ENCODE data around the gene DROSHA. TPM values are rescaled to one million over a fixed set of nuclear protein-coding genes. Genes with fewer than 3 reads are reported as not detected.

Gene DROSHA
- polyA plus RNA-seq, 3 donors, result 82.7 to 96.2 (median 96.0) TPM

DNA sequence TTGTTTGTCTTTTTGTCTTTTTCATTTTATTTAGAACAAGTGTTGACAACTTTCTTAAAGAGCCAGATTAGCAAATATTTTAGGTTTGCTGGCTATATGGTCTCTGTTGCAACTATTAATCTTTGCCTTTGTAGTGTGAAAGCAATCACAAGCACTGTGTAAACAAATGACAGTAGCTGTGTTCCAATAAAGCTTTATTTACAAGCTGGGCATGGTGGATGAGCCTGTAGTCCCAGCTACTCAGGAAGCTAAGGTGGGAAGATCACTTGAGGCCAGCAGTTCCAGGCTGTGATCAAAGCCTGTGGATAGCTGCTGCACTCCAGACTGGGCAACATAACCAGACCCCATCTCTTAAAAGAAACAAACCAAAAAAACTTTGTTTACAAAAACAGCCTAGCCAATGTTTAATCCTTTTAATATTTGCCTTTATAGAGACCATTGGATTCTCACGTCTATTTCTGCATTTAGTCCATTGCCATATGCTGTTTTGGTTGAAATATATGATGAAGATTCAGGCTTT, 2.7 kb upstream of the DROSHA start:
- no peak for DNase-seq (ENCODE audit: low read depth in 3 of 3, low spot score in 2 of 3)

DNA sequence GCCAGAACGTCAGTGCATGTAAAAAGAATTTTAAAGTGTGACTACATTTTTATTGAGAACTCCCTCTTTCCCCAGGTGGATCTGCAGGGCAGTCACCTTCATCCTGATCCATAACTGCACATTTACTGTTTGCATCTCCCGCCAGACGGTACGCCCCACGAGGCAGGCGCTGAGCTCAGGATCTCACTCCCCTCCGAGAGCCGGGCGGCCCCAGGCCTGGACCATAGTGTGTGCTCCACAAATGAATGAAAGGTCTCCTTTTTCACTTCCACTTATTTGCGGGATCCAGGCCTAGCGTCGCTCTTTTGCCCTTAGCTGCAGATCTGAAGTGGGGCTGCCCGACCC, 378 bp downstream of the DROSHA start:
- no peak for DNase-seq (ENCODE audit: low read depth in 3 of 3, low spot score in 2 of 3)

DNA sequence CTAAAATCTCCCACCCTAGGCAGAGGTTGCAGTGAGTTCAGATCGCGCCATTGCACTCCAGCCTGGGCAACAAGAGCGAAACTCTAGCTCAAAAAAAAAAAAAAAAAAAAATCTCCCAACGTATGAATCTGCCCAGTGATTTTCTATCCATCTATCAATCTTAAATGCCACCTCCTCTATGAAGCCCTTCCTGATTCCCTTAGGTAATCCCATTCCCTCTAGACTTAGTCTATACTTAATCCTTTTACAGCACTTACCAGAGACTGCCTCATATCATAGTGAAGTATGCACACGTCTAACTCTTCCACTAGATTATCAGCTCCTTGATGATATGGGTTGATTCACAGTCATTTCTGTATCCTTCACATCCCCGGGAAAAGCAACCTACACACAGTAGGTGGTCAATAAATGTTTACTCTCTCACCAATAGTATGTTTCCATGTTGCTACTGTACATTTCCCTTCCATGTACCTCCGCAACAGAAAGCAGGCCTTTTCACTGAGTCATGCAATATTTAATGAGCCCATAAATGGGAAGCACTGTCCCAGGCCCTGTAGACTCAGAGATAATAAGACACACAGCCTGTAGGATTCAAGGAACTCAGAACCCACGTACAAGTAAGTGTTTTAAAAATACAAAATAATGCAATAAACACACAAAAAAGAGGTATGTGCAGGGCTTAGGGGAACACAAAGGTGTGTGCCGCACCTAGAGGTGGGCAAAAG, 1.2 kb downstream of the DROSHA start:
- no peak for DNase-seq (ENCODE audit: low read depth in 3 of 3, low spot score in 2 of 3)

DNA sequence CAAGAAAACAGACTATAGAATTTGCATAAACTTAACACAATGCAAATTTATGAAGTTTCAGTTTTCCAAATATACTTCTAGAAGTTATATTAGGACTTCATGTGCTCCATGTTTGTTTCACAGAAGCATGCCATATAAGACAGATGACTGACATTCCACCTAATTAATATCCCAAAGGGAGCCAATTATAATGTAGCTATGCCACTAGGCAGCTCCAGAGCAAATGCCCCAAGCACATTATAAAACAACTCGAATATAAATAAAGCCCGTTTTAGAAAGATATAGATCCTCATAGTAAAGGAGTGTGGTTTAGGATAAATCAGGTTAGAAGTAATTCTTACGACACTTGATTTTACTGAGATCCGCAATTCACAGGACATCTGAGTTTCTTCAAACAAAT, 8.9 kb downstream of the DROSHA start:
- DNase-seq (ENCODE audit: low read depth in 3 of 3, low spot score in 2 of 3), result no peak

DNA sequence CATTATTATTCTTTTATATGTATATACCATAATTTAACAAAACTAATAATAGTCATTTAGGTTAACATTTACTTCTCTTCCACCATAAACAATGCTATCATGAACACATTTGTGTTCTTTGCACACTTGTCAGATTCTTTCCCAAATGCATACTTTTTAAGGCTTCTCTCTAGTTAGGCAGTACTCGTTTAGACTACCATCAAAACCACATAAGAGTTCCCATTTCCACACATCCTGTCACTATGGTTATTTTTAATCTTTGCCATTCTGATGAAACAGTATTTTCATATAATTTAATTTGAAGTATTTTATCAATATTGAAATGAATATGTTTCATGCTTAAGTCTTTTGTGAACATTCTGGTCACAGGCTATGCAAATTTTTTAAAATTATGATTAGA, 15.1 kb downstream of the DROSHA start:
- DNase-seq (ENCODE audit: low read depth in 3 of 3, low spot score in 2 of 3), result no peak

DNA sequence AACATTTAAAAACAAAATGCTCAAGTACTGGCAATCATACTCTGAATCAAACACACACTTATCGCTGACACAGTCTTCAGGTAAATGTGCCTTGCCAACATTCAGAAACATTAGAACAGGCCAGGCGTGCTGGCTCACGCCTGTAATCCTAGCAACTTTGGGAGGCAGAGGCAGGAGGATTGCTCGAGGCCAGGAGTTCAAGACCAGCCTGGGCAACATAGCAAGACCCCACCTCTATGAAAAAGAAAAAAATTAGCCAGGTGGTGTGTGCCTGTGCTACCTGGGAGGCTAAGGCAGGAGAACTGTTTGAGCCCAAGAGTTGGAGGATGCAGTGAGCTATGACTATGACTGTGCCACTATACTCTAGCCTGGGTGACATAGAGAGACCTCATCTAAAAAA, 20.6 kb downstream of the DROSHA start:
- DNase-seq (ENCODE audit: low read depth in 3 of 3, low spot score in 2 of 3), result no peak

DNA sequence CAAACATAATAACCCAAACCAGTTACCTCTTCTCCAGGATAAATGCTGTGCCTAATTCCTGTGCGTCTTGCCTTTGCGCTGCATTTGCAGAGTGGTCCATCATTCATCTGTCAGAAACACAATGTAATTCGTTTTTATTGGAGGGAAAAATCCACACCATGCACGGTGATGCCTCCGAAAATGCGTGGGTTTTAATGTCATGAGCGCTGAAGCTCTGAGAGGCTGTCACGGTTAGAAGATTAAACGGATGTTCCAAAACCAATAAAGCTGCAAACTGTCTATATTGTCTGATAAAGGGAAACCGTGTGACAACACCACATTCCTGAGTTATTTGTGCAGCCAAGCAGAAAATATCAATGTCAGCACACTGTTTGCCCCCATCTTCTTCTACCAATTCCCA, 27.4 kb downstream of the DROSHA start:
- no peak for DNase-seq (ENCODE audit: low read depth in 3 of 3, low spot score in 2 of 3)

DNA sequence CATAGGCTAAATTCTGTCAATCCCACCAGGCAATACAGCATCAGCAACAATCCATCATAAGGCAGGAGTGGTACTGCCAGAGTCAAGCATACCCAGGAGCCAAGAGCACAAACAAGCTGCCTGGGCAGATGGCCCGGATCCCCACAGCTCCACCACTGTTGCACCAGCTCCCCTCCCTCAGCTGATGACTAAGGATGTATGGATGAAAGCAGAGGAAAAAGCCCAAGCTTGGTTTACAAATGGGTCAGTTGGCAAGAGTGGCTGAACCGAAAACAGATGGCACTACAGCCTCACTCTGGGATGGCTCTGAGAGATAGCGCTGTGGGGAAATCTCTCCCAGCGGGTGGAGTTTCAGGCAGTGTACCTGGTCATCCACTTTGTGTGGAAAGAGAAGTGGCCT, 29.4 kb downstream of the DROSHA start:
- DNase-seq (ENCODE audit: low read depth in 3 of 3, low spot score in 2 of 3), result no peak

DNA sequence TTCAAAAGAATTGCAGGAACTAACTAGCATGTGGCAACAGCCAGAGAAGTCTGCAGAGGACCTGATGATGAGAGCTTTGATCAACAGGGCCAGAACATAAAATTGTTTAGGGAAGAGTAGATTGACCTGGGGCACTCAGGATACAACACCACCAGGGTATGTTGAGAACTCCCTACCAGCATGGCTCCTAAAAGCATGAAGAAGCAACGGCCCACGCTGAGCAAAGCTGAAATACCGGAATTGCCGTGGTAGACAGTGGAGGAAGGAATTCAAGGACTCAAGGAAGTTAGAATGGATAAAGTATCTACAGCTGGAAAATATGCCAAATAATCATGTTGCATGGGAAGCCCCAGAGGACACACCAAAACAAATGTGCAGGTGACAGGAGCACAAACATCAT, 31.6 kb downstream of the DROSHA start:
- no peak for DNase-seq (ENCODE audit: low read depth in 3 of 3, low spot score in 2 of 3)

DNA sequence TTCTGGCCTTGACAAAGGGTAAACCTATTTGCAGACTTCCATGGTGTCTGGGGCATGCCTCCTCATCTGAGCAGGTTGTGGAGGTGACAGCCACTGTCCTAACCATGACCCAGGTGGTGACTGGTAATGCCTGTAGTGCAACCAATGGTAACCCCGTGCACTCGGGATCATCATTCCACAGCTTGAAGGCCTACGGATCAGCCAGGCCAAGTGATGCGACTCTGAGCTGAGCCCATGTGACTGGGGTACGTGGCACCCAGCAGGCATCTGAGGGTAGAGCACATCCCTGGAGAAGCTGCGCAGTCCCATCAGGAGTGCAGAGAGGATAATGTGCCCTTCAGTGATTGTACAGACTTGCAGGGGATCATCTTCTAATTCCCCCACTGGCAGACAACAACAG, 35.0 kb downstream of the DROSHA start:
- DNase-seq (ENCODE audit: low read depth in 3 of 3, low spot score in 2 of 3), result no peak

DNA sequence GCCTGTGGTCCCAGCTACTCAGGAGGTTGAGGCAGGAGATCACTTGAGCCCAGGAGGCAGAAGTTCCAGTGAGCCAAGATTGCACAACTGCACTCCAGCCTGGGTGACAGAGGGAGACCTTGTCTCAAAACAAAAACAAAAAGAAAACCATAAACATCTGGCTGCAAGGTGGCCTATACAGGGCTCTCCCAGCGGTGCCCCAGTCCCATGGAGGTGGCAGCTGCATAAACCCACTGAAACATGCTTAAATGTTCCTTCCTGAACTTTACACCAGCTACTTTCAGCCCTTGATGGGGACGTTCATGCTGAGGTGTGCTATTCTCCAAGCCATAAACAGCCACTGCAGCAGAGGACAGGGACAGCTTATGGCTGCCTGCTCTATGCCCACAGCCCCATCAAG, 35.6 kb downstream of the DROSHA start:
- no peak for DNase-seq (ENCODE audit: low read depth in 3 of 3, low spot score in 2 of 3)

DNA sequence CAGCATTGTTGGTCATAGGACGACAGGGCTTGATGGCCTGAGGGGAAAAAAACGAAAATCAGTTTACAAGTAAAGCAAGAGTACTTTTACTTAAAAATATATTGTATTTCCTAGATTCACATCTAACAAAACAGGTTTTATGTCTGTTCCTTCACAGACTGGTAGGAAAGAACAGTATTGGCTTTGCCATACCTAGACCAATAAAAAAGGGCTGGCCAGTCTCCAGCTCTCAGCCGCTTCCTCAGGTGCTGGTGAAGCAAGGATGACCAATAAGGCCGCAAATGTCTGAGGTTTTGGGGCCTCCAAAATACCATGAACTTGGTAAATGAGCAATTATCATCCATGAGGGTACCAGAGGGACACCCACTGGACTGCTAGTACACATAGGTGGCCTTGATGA, 36.6 kb downstream of the DROSHA start:
- no peak for DNase-seq (ENCODE audit: low read depth in 3 of 3, low spot score in 2 of 3)

DNA sequence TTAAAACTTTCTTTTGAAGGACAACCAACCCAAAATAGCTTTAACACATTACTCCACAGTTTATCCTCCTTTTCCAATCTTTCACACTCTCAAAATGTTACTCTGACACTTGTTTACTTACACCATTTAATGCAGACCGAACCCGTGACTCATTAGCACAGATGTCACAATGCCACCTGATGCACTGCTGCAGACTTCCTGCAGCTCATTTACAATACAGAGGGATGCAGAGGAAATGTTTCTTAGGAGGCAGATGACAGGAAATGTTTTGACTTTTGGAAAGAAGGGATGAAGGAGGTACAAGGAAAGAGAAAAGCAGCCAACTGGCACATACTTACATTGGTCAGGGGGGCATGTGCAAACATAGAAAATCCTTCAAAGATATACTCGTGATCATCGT, 39.0 kb downstream of the DROSHA start:
- no peak for DNase-seq (ENCODE audit: low read depth in 3 of 3, low spot score in 2 of 3)

DNA sequence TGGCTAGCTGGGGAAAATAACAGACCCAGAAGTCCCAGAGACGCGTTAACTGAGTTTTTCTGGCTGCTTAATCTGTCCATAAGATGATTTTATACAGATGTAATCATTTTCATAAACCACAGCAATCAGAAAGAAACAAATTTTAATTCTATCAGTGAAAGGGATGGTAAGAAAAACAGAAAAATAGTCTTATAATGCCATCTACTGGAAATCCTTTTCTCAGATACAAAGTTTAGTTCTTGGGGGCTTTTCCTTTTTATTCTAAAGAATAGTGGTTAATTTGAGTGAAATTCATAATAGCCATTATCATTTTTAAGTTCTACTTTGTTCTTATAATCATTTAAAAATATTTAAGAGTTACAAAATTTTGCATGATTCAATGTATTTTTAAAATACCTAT, 44.4 kb downstream of the DROSHA start:
- no peak for DNase-seq (ENCODE audit: low read depth in 3 of 3, low spot score in 2 of 3)

DNA sequence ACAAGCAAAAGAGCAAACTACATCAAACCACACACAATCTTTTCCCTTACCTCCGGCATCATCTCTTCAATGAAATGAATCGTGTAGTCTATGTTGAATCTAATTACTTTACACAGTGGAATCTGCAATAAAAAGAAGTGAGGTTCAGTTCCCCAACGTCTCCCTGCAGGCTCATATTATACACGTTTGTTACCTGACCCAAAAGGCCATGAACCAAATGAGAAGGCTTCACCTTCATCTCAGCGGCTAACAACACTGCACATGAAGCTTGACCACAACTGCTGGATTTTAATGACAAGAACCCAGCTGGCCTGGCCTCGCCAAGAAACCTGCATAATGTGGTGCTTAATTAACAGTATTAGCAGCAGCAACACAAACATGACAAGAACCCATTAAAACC, 45.5 kb downstream of the DROSHA start:
- DNase-seq (ENCODE audit: low read depth in 3 of 3, low spot score in 2 of 3), result no peak

DNA sequence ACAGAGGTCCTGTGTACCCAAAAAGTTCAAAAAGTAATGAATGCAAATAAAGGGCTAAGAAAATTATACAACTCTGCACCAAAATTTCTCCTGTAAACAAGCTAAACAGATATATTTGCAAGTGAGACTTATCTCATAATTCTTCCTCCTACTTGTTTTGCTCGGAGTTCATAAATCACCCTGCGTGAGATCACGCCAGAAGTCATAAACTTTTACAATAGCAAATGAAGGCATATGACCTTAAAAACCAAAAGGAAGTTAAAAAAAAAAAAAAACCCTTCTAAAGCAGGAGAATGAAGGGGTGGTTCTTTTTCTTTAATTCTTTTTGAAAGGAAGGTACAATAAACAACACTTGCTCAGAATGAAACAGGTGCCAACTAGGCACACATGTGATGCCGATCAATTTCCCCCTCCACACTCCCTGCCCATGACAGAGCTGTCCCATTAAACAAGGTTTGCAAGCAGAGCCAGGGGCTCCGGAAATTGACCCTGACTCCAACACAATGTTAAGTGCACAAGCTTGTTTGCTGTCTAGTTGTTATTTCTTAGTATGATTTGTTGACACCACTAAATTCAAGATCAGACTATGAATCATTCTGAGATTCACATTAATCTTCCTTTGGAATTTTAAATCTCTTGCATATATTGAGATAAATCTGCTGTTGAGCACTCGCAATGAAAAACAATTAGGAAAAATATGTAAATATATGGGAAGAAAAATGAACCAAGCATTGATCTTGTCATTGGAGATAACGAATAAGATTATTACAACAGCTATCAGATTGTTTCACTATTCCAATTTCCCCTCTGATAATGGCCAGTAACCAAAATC, 46.3 kb downstream of the DROSHA start:
- peak in 1 of 3 donors; percentile 19 for DNase-seq (ENCODE audit: low read depth in 3 of 3, low spot score in 2 of 3)

DNA sequence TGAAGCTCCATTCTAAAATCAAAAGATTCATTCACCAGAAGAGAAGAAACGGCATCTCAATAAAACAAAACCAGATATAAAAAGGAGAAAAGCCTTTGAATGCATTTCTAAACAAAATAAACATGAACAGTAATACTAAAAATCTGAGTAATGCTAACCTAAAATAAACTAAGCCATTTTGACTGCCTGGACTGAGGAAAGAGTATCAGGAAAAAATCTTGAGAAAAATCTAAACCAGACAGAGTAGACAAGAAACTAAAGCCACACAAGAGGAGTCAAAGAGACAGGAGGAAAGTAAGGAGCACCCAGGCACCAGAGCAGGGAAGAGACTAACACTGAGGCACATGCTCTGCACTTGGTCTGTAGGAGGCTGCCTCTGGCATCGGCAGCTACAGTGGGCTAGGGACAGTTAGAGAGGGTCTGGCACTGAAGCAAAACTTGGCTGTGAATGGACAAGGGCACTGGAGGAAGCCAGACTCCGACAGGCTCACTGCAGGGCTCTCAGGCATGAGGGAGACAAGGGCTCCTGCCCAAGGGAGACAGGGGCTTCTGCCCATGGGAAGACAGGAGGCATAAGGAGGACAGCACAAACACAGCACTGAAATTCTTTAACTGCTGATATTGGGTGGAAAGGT, 50.2 kb downstream of the DROSHA start:
- no peak for DNase-seq (ENCODE audit: low read depth in 3 of 3, low spot score in 2 of 3)

DNA sequence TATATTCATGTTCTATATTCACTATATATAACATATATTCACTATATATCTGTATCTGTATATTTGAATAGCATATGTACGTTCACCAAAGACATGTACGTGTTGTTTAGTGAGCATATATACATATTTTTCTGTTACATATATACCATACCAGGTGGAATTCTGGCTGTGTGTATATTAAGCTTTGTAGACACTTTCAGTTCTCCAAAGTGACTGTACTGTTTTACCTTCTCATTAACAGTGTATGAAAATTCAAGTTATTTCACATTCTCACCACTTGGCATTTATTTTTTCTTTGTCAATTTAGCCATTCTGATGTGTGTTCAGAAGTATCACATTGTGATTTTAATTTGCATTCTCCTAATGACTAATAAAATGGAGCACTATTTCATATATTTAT, 52.2 kb downstream of the DROSHA start:
- no peak for DNase-seq (ENCODE audit: low read depth in 3 of 3, low spot score in 2 of 3)

DNA sequence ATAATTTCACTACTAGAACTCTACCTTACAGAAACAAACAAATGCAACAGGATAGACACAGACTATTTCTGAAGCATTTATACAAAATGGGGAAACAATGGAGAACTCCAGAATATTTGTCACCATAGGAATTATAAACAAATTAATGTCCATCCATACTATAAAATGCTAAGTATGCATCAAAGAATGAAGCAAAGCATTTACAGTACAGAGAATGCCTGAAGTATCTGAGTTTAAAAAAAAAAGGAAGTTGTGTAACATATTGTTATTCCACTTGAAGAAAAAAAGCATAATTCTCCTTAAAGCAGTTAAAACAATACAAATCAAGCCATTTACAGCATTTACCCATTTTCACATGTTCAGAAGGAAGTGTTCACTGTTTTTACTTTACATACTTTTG, 53.0 kb downstream of the DROSHA start:
- no peak for DNase-seq (ENCODE audit: low read depth in 3 of 3, low spot score in 2 of 3)

DNA sequence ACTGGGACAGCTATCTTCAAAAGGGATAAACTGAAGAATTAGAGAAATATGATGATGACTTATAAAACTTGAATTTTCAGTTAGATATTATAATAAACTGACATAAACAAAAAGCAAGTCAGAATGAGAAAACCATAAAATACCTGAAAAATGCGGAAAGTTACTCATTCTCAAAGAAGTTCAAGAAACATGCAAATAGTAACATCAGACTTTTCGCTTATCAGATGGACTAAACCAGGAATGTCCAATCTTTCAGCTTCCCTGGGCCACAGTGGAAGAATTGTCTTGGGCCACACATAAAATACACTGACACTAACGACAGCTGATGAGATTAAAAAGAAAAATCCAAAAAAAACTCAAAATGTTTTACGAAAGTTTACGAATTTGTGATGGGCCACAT, 53.9 kb downstream of the DROSHA start:
- DNase-seq (ENCODE audit: low read depth in 3 of 3, low spot score in 2 of 3), result no peak

DNA sequence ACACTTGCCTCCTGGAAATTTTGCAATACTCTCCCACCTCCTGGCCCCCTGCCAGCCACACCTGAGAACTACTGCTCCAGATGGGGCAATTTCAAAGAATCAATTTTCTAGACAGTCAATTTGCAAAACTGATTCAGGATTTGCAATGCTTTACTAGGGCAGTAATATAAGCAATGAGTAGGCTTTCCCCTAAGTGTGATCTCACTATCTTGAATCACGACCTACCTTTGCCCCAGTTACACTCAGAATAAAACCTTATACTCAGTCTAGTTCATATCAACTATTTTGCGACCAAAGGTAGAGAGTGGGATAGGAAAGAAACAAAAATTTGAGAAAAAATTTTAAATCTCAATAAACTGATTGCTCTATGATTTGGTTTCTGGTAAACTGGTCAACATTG, 54.4 kb downstream of the DROSHA start:
- no peak for DNase-seq (ENCODE audit: low read depth in 3 of 3, low spot score in 2 of 3)

DNA sequence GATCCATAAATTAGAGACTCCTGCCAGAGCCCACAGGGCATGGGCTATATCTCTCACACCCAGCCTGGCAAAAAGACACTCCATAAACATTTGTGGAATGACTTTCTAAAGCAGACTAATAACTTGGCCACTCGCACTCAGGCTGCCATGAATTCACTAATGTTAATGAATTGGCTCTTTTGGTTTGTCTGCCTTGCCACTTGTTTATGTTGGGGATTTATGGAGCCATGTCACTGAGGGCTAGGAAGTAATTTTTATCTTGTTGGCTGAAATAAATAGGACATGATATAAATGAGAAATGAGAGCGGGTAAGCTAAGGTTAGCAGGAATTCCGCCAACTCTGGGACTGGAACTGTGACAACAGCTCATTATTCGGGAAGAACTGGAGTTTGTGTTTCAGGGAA, 55.2 kb downstream of the DROSHA start:
- DNase-seq (ENCODE audit: low read depth in 3 of 3, low spot score in 2 of 3), result peak in 2 of 3 donors; percentile 31 to 55
